Tibial nerve (tissue), 4 donors: Measurements from ENCODE around the gene JAZF1.

Experiments used
- EP300 ChIP-seq, 2 donors: sonication (generic); formaldehyde crosslinking; IDR thresholded peaks; one replicate each; pipeline ENCODE4 v1.6.1; 2017; ENCODE audit warnings: antibody characterized with exemption in 2 of 2, mild to moderate bottlenecking in 1 of 2
- POLR2A ChIP-seq, 2 donors: fragments of 450-650 bp; IDR thresholded peaks; one replicate each; pipeline ENCODE4 v1.6.1; 2017; ENCODE audit warnings: antibody characterized with exemption in 2 of 2, mild to moderate bottlenecking in 2 of 2, moderate library complexity in 2 of 2
- TF ChIP-seq, protein P1 (sequence below), 5 experiments: fragments of 200-600 bp in 3 of 5; fragments of 450-650 bp in 2 of 5; sonication (generic) in 3 of 5; IDR thresholded peaks; one replicate each; pipeline ENCODE4 v1.5.1; 2016 to 2019; ENCODE audit warnings: antibody characterized with exemption in 5 of 5, mild to moderate bottlenecking in 3 of 5, moderate library complexity in 2 of 5

DNA sequence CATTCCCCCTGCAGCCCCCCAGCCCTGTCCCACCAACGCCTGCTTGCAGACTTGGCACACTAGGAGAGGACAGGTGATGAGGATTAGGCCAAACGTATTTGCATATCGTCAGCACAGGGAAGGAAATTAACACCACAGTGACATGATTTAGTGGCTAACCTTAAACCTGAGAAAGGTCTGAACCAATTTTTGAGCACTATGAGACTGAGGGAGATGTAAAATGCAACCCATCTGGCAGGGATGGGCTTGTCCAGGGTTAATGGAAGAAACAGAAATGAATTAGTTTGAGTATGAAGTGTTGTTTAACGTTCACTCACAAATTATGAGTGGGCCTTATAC, 257.0 kb downstream of the JAZF1 start:
- TF ChIP-seq, protein P1, sequence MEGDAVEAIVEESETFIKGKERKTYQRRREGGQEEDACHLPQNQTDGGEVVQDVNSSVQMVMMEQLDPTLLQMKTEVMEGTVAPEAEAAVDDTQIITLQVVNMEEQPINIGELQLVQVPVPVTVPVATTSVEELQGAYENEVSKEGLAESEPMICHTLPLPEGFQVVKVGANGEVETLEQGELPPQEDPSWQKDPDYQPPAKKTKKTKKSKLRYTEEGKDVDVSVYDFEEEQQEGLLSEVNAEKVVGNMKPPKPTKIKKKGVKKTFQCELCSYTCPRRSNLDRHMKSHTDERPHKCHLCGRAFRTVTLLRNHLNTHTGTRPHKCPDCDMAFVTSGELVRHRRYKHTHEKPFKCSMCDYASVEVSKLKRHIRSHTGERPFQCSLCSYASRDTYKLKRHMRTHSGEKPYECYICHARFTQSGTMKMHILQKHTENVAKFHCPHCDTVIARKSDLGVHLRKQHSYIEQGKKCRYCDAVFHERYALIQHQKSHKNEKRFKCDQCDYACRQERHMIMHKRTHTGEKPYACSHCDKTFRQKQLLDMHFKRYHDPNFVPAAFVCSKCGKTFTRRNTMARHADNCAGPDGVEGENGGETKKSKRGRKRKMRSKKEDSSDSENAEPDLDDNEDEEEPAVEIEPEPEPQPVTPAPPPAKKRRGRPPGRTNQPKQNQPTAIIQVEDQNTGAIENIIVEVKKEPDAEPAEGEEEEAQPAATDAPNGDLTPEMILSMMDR (IDR thresholded peaks at IDR 0.05), result no peak
- TF ChIP-seq POLR2A (IDR thresholded peaks at IDR 0.05) (no peak), EP300 (IDR thresholded peaks at IDR 0.05) (no peak)
